GM19467 (cell line): ENCODE measurements around the gene POLR1H.
A peak's percentile ranks its signal among the peaks of the same experiment; 100 is the strongest.

Source experiments
- ATAC-seq: cut with Tn5 transposase; IDR thresholded peaks from one replicate; pipeline ENCODE4 v1.9.1; 2021; ENCODE audit warnings: mild to moderate bottlenecking, moderate library complexity; ENCODE audit not compliant: unreplicated experiment

POLR1H gene

GRCh38 chr6:30093951-30094661 is 33.0 kb downstream of the POLR1H start:
- no peak for ATAC-seq

DNA sequence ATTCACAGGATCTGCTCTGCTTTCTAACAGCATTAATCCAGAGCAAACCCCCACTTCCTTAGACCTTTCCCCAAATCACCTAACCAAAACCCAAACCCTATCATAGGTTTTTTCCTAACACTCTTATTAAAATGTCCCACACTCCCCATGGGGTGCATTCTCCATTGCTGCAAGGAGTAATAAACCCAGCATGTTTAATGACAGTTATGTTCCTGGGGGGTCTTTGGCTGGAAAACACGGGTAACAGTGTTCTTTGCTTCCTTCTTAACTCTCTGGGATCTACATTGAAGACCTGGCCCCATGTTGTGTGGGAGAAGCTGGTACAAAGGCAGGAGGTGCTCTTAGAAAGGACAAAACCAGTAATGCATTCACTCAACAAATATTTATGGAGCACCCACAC is 35.8 kb downstream of the POLR1H start:
- ATAC-seq: no peak

DNA sequence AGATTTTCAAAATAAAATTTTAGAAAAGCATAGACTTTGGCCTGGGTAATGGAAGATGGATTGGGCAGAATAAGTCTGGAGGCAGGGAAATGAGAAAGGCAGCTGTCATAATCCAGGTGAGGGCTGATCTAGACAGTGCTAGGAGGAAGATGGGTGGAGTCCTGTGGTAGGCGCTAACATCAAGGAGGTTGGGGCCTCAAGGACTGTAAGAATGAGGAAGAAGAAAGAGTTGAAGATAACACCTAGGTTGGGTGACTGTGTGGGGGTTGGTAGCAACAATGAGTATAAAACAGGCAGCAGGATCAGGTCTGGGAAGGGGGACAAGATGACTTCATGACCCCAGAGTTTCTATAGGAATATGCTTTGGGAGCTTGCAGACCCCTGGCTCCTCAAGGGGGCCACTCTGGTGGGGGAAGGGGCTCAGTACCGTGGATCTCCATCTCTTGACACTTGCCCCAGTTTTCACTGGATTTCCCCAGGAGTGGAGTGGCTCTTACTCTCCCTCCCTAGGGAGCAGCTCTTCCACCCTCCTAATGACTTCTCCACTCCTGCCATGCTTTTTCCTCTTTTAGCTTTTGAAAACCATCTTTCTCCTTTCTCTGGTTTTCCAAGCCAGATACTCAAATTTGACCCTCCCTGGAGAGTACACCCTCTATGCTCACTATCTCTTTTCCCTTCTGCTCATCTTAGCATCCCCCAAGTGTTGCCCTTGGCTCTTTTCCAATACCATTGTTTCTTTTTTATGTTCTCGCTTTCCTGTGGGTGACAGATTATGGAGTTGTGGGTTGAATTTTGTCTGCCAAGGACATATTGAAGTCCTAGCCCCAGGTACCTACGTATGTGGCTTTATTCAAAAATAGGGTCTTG is 37.1 kb downstream of the POLR1H start:
- no peak for ATAC-seq

GRCh38 chr6:30100154-30100553 is 39.1 kb downstream of the POLR1H start:
- ATAC-seq: no peak

DNA sequence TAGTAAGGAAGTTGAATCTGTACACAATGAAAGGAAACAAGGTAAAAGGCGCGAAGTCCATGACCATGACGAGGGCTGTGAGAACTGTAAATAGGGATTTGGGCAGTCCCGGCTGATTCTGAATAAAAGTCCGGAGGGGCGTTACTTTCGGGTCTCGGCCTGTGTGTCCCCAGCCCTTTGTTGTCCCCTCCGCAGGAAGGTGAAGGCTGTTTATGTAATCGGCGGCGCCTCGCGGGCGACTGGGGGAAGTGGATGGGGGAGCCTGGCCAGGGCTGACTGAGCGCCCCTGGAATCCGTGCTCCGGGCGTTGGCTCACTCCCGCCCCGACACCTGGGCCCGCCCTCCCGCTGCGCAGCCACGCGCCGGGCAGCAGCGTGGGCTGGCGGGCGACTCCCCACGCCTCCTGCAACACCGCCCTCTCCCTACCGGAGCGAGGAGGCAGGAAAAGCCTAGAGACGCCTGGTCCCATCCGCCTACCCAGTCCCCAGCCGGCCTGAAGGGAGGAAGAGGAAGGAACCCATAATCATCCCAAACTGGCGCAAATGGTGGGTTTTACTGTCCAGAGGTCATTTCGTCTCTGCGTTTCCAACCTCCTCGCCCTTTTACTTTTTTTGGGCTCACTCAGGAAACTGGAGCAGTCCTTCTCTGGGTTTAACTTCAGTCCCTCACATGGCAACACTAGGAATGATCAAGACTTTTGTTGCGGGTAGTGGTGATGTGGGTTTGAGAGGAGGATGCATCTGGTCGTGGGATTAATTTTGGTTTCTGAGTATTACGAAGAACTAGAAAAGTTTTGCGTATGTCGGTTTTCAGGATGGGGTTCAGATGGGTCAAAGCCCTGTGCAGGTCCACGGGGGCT is 39.7 kb downstream of the POLR1H start:
- ATAC-seq: no peak

- ATAC-seq: peak; percentile 74
Observed at GRCh38 chr6:30101444-30102413, 40.7 kb downstream of the POLR1H start.

- ATAC-seq: no peak
Observed at GRCh38 chr6:30102414-30102969, 41.4 kb downstream of the POLR1H start.

DNA sequence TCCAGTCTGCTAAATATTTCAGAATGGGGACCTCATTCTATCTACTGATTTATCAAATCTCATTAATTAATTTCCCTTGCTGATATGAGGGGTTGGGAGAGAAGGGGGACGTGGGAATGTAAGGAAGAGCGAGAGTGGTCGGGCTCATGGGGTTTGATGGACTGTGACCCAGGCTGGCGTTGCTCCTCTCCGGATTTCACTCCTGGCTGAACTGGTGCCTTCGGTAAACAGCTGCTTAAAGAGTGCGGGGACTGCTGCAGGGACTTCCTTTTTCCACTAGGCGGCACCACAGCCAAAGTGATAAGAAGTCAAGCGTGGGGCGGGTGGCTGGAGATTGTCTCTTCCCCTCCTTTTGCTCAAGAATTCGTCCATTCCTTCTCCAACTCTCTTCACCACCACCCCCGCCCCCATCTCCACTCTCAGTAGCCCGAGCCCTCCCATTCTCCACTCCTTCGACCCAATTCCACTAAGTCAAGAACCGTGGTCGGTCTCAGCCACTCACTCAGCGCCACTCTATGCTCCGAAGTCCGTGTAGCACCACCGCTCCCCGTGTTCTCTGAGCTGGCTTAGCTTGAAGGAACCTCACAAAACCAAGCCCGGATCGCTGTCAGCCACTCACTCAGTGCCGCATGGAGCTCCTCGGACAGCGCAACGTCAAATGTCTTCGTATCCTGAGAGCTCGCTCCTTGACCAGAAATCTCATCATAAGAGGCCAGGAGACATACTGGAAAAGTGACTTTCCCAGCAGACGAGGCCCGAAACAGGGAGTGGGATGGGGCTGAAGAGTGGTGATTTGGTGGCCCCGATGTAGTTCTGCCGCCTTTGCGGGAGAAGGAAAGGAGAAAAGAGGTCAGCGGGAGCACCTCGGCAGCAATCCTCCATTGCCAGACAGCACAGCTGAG is 42.2 kb downstream of the POLR1H start:
- ATAC-seq: no peak

GRCh38 chr6:30103872-30104179 is 42.8 kb downstream of the POLR1H start:
- no peak for ATAC-seq

DNA sequence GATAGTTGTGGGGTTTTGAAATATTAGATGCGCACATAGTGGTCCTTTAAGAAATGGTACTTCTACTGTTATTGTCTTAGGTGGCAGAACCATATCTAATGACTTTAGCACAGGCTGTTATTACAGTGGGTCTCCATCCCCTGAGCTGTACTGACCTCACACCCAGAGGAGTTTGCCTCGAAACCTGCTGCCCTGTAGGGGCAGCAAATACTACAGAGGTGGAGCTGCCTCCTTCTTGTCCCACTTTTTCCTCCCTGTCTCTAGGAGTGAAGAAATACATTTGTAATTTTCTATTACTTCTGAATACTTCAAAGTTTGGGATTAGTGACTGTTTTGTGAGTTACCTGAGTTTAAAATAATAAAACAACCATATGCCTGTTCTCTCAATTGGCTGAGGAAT is 43.6 kb downstream of the POLR1H start:
- ATAC-seq: no peak

DNA sequence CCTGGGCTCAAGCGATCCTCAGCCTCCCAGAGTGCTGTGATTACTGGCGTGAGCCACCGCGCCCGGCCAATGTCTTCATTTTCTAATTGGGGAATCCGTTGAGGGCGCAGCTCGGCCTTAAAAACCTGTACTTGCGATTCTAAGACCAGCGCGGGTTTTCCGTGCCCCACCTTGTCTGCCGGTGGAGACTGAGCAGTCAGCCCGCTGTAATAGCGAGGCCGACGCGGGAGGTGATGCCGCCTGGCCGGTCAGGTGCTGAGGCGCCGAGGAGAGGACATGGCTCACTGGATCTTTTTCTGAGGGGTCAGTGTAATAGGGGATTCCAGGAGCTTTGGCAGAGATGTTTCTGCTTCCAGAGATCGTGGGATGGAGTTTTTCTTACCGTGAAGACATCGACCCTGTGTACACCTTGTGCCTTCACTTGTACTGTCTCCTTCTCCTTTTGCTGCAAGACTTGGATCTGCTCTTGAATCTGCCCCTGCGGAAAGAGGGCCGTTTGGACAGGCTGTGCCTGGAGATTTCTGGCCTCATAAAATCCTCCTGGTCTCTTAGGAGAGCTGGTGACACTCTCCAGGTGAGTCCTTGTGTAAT is 50.3 kb downstream of the POLR1H start:
- no peak for ATAC-seq

GRCh38 chr6:30112402-30112994 is 51.4 kb downstream of the POLR1H start:
- no peak for ATAC-seq

DNA sequence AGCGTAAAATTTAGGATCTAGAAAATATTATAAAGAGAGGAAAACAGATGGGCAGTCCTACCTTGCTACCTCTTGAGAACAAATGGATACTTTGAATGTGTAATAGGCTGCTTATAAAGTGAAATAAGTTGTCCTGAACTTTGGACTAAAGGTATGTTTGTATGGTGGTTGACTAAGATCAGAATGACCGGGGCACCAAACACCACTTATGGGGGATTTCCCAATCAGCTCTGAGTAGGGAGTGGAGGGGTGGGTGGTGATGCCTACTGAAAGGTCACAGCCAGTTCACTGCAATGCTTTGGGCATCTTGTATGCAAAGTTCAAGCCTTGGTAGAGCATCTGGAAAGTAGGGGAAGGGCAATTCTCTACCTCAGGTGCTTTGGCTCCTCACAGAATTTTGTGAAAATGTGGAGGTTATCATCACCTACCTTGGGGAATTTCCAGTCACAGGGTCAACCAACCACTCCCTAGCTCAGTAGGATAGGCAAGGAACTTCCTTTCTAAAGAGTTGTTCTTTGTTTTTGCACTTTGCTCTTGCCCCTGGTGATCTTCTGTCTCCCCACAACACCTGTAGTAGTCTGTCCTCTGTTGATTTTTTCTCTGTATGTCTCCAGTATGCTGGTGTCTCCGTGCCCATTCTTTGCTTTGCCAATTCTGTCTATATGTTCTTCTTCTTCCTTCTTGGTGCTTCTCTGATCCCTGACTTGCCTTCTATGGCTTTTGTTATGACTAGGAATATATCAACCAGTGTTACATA is 52.1 kb downstream of the POLR1H start, which contains the start of gene TRIM31:
Gene TRIM31 (minus strand): TSS at position 88 of the 757 bp plus-strand sequence. CDS start 285 bp downstream, outside the sequence.
- ATAC-seq: no peak

DNA sequence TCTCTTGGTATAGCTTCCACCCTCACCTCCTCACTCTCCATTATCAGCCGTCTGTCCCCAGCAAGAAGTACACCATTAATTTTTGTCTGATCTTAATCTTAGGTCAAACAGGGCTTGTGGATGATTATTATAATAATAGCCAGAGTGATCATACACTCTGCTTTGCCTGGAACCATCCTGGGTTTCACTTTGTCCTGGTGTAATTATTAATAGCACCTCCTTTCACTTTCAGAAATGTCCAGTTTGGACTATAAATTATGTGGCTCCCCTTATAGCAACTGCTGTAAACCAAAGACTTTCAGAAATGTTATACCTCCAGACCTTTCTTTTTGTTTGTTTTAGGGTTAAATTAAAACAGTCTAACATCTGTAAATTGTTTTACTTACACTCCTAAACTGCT is 52.8 kb downstream of the POLR1H start:
- ATAC-seq: no peak
